PC-9 (cell line): Measurements from ENCODE around the gene TEP1. TPM values are rescaled to one million over a fixed set of nuclear protein-coding genes. Genes with fewer than 3 reads are reported as not detected.

Experiments used
- BruUV-seq: library from RNA; stranded (reverse); fragments of 400-500 nt; replicated peaks from 2 replicates; lab custom pipeline; 2021; lab: Mats Ljungman, UMichigan
- CTCF ChIA-PET: fragments of 300-600 bp; sonication (Branson Sonifier 250); formaldehyde crosslinking; loops from one replicate; lab custom pipeline; 2022; ENCODE audit warnings: antibody characterized with exemption; lab: Charles Lee
- POLR2A ChIA-PET: fragments of 300-600 bp; sonication (Branson Sonifier 250); formaldehyde crosslinking; loops from one replicate; lab custom pipeline; 2022; ENCODE audit warnings: antibody characterized with exemption; ENCODE audit not compliant: unreplicated experiment; lab: Charles Lee
- DNase-seq, 2 experiments: peaks; one replicate each; pipeline versions ENCODE4 v3.0.0 to v3.0.0-alpha.2; 2015 to 2022; ENCODE audit warnings: mixed read lengths in 1 of 2
- H2AFZ ChIP-seq: fragments of 200-600 bp; sonication (generic); 2 replicates; pipeline ENCODE4 v1.8.1; 2017; ENCODE audit warnings: antibody characterized with exemption
- H3F3A ChIP-seq: fragments of 200-600 bp; sonication (generic); 2 replicates; pipeline ENCODE4 v1.8.1; 2017; ENCODE audit warnings: antibody characterized with exemption, mild to moderate bottlenecking, low read depth; ENCODE audit not compliant: insufficient read depth
- H3K27ac ChIP-seq: fragments of 200-600 bp; sonication (generic); 2 replicates; pipeline ENCODE4 v1.6.1; 2016; ENCODE audit warnings: mixed run types
- H3K27me3 ChIP-seq: fragments of 200-600 bp; sonication (generic); 2 replicates; pipeline ENCODE4 v1.6.1; 2016; ENCODE audit warnings: low read depth, mixed run types; ENCODE audit not compliant: insufficient read depth
- H3K36me3 ChIP-seq: fragments of 200-600 bp; sonication (generic); 2 replicates; pipeline ENCODE4 v1.6.1; 2016; ENCODE audit warnings: low read depth, mixed run types
- H3K4me1 ChIP-seq: fragments of 200-600 bp; sonication (generic); replicated peaks from 2 replicates; pipeline ENCODE4 v1.6.1; 2016; ENCODE audit warnings: mixed run types; ENCODE audit not compliant: insufficient read depth
- H3K4me2 ChIP-seq: fragments of 200-600 bp; sonication (generic); 2 replicates; pipeline ENCODE4 v1.6.1; 2017; ENCODE audit warnings: mixed run types
- H3K4me3 ChIP-seq: fragments of 200-600 bp; sonication (generic); 2 replicates; pipeline ENCODE4 v1.6.1; 2016; ENCODE audit warnings: mixed run types
- H3K79me2 ChIP-seq: fragments of 200-600 bp; sonication (generic); 2 replicates; pipeline ENCODE4 v1.6.1; 2017; ENCODE audit warnings: low read depth, mixed run types
- H3K9me2 ChIP-seq: fragments of 200-600 bp; sonication (generic); 2 replicates; pipeline ENCODE4 v1.8.1; 2017; ENCODE audit warnings: mild to moderate bottlenecking; ENCODE audit not compliant: insufficient read depth
- H3K9me3 ChIP-seq: fragments of 200-600 bp; sonication (generic); 2 replicates; pipeline ENCODE4 v1.8.1; 2016; ENCODE audit warnings: low read depth; ENCODE audit not compliant: insufficient read depth
- H4K20me1 ChIP-seq: fragments of 200-600 bp; sonication (generic); 2 replicates; pipeline ENCODE4 v1.8.1; 2017; ENCODE audit not compliant: insufficient read depth
- EZH2 ChIP-seq: fragments of 200-600 bp; sonication (generic); IDR thresholded peaks from 2 replicates; pipeline ENCODE4 v1.8.0; 2017; ENCODE audit warnings: antibody characterized with exemption, low read depth
- intact Hi-C: fragments of 100-400 bp; cut with micrococcal nuclease; formaldehyde crosslinking; loops from one replicate; pipeline ENCODE4 v1.10.0; 2022; ENCODE audit not compliant: unreplicated experiment
- total RNA-seq: library from RNA; stranded (reverse); gene quantifications from 2 replicates; pipeline ENCODE4 v1.2.3, GENCODE V29; 2021
- TF ChIP-seq, protein P1 (sequence below): fragments of 200-600 bp; sonication (generic); conservative IDR thresholded peaks from 2 replicates; pipeline ENCODE4 v1.6.1; 2017; ENCODE audit warnings: mixed run types, antibody characterized with exemption, mild to moderate bottlenecking, moderate library complexity

TEP1 gene
- total RNA-seq, 1 experiment from 2014 or later, result 20.4 TPM

DNA sequence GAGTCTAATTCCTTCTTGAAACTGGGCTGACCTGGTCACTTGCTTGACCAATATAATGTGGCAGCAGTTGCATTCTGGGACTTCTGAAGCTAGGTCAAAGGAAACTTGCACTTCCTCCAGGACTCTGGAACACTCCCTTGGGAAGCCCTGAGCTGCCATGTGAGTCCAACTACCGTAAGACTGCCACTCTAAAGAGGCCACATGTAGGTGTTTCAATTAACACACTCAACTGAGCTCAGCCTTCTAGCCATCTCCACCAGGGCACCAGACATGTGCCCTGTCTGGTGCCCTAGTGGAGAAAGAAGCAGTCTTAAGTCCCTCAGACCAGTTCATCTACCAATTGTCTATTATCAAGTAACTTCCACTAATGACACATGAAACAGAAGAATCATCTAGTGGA lies 6.1 kb upstream of the TEP1 start:
- DNase-seq, result no peak
- Histone ChIP-seq H3K79me2 (no peaks in the 10 kb centered on the region), H3K9me2 (no peaks in the 10 kb centered on the region), H3K9me3 (no peaks in the 10 kb centered on the region), H3K27ac (no peak overlapping the region), H3F3A (no peaks in the 10 kb centered on the region), H3K27me3 (no peaks in the 10 kb centered on the region), H3K4me3 (no peak overlapping the region), H4K20me1 (no peaks in the 10 kb centered on the region), H3K4me2 (no peak overlapping the region), H2AFZ (no peak overlapping the region), H3K4me1 (no peaks in the 10 kb centered on the region), H3K36me3 (no peaks in the 10 kb centered on the region)
- ChIA-PET POLR2A (no interaction called here), CTCF (no interaction called here)
- intact Hi-C loops, result loop anchor here (10.0 kb wide), 1 partner anchor 185 kb away; no protein-coding TSS in a partner anchor
- no TSS peak for BruUV-seq
- TF ChIP-seq, protein P1, sequence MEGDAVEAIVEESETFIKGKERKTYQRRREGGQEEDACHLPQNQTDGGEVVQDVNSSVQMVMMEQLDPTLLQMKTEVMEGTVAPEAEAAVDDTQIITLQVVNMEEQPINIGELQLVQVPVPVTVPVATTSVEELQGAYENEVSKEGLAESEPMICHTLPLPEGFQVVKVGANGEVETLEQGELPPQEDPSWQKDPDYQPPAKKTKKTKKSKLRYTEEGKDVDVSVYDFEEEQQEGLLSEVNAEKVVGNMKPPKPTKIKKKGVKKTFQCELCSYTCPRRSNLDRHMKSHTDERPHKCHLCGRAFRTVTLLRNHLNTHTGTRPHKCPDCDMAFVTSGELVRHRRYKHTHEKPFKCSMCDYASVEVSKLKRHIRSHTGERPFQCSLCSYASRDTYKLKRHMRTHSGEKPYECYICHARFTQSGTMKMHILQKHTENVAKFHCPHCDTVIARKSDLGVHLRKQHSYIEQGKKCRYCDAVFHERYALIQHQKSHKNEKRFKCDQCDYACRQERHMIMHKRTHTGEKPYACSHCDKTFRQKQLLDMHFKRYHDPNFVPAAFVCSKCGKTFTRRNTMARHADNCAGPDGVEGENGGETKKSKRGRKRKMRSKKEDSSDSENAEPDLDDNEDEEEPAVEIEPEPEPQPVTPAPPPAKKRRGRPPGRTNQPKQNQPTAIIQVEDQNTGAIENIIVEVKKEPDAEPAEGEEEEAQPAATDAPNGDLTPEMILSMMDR, result no peak
- no peak for TF ChIP-seq EZH2

DNA sequence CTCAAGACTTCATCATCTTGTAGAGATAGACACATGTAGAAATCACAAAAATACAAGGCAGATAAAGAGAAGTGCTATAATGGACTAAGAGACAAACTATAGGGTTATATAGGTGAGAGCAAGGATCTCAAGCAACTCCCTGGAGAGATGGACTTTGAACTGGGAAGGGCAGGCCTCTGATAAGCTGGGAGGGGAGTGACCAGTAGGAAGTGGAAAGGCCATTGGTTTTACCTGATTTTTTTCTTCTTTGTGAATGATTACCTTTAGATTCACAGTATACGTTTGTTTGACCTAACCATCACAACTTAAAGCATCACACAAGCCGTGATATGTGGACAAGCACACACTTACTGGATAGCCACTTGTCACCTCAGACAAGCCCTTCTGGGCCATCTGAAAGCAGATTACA lies 5.2 kb upstream of the TEP1 start:
- Histone ChIP-seq H3K9me2 (no peaks in the 10 kb centered on the region), H3K9me3 (no peaks in the 10 kb centered on the region), H3K4me2 (no peak overlapping the region), H3K27me3 (no peaks in the 10 kb centered on the region), H4K20me1 (no peaks in the 10 kb centered on the region), H3K4me3 (no peak overlapping the region), H3K4me1 (no peaks in the 10 kb centered on the region), H3K79me2 (no peaks in the 10 kb centered on the region), H3K36me3 (no peaks in the 10 kb centered on the region), H3F3A (peaks cover 4% of the 10 kb centered on the region; the same call in 1 of the 2 replicates), H3K27ac (no peak overlapping the region), H2AFZ (no peak overlapping the region)
- ChIA-PET POLR2A (no interaction called here), CTCF (no interaction called here)
- no TSS peak for BruUV-seq
- intact Hi-C loops, result loop anchor here (10.0 kb wide), 1 partner anchor 186 kb away; no protein-coding TSS in a partner anchor
- DNase-seq, result no peak
- TF ChIP-seq, protein P1, result no peak
- no peak for TF ChIP-seq EZH2

GRCh38 chr14:20417250-20418186 lies 4.2 kb upstream of the TEP1 start:
- H3K9me2 ChIP-seq, result no peaks in the 10 kb centered on the region
- no peak overlapping the region for H3K4me3 ChIP-seq
- CTCF ChIA-PET, result interaction anchor here (0.6 to 1.0 kb wide), 2 partner anchors 161 to 190 kb away, joined by 3 to 5 read pairs; no protein-coding TSS in a partner anchor
- H3F3A ChIP-seq, result peaks cover 5% of the 10 kb centered on the region; the same call in 1 of the 2 replicates
- no peaks in the 10 kb centered on the region for H3K27me3 ChIP-seq
- H3K4me2 ChIP-seq, result no peak overlapping the region
- H3K27ac ChIP-seq, result no peak overlapping the region
- no peaks in the 10 kb centered on the region for H3K36me3 ChIP-seq
- POLR2A ChIA-PET, result interaction anchor here (0.5 kb wide), 1 partner anchor 739 kb away, joined by 3 read pairs; the partner anchor contains the start of gene OR5AU1
- no peak overlapping the region for H2AFZ ChIP-seq
- no peak for DNase-seq
- H3K79me2 ChIP-seq, result no peaks in the 10 kb centered on the region
- no TSS peak for BruUV-seq
- no peaks in the 10 kb centered on the region for H4K20me1 ChIP-seq
- H3K9me3 ChIP-seq, result no peaks in the 10 kb centered on the region
- H3K4me1 ChIP-seq, result no peaks in the 10 kb centered on the region
- intact Hi-C loops, result loop anchor here (10.0 kb wide), 1 partner anchor 187 kb away; no protein-coding TSS in a partner anchor
- TF ChIP-seq, protein P1, result no peak
- no peak for TF ChIP-seq EZH2
